H9 (cell line): ENCODE data around the gene ZNF846. TPM values are rescaled to one million over a fixed set of nuclear protein-coding genes. Genes with fewer than 3 reads are reported as not detected.

Experiments used
- DNase-seq: peaks from one replicate; pipeline ENCODE4 v3.0.0-alpha.2; 2017
- H2AFZ ChIP-seq: one replicate; pipeline ENCODE4 v1.6.1; 2013; ENCODE audit warnings: mild to moderate bottlenecking, low read length, control low read depth, moderate library complexity
- H2AK5ac ChIP-seq: 2 replicates; pipeline ENCODE4 v1.6.1; 2013; ENCODE audit warnings: low read length, control low read depth, mixed read lengths; ENCODE audit not compliant: insufficient read length
- H2BK120ac ChIP-seq: one replicate; pipeline ENCODE4 v1.6.1; 2013; ENCODE audit warnings: low read depth, mild to moderate bottlenecking, low read length, control low read depth, inconsistent platforms; ENCODE audit not compliant: poor library complexity, severe bottlenecking
- H2BK12ac ChIP-seq: 2 replicates; pipeline ENCODE4 v1.6.1; 2013; ENCODE audit warnings: low read length, control low read depth, mixed read lengths, low read depth; ENCODE audit not compliant: insufficient read length
- H2BK15ac ChIP-seq: 2 replicates; pipeline ENCODE4 v1.6.1; 2013; ENCODE audit warnings: low read depth, low read length, control low read depth
- H2BK20ac ChIP-seq: one replicate; pipeline ENCODE4 v1.6.1; 2013; ENCODE audit warnings: low read depth, mild to moderate bottlenecking, low read length, control low read depth, inconsistent platforms; ENCODE audit not compliant: poor library complexity, severe bottlenecking
- H2BK5ac ChIP-seq: 2 replicates; pipeline ENCODE4 v1.6.1; 2013; ENCODE audit warnings: low read length, control low read depth, mixed read lengths; ENCODE audit not compliant: insufficient read length
- H3K14ac ChIP-seq: 2 replicates; pipeline ENCODE4 v1.6.1; 2013; ENCODE audit warnings: low read length, control low read depth; ENCODE audit not compliant: insufficient read depth
- H3K18ac ChIP-seq: 2 replicates; pipeline ENCODE4 v1.6.1; 2013; ENCODE audit warnings: low read depth, mild to moderate bottlenecking, mixed read lengths, low read length, control low read depth; ENCODE audit not compliant: insufficient read length
- H3K23ac ChIP-seq: 2 replicates; pipeline ENCODE4 v1.6.1; 2013; ENCODE audit warnings: low read length, control low read depth, mixed read lengths, low read depth; ENCODE audit not compliant: insufficient read length
- H3K23me2 ChIP-seq: 2 replicates; pipeline ENCODE4 v1.6.1; 2013; ENCODE audit warnings: low read depth, mild to moderate bottlenecking, mixed read lengths, low read length, control low read depth; ENCODE audit not compliant: insufficient read length, poor library complexity, severe bottlenecking
- H3K27ac ChIP-seq: 2 replicates; pipeline ENCODE4 v1.5.1; 2013; ENCODE audit warnings: low read length, control low read depth, mixed read lengths, low read depth; ENCODE audit not compliant: insufficient read length
- H3K27me3 ChIP-seq: 2 replicates; pipeline ENCODE4 v1.6.1; 2013; ENCODE audit warnings: low read length, control low read depth, inconsistent platforms; ENCODE audit not compliant: insufficient read depth
- H3K4ac ChIP-seq: 2 replicates; pipeline ENCODE4 v1.6.1; 2013; ENCODE audit warnings: low read depth, mild to moderate bottlenecking, control low read depth, inconsistent platforms, low read length, moderate library complexity
- H3K4me1 ChIP-seq: 2 replicates; pipeline ENCODE4 v1.6.1; 2013; ENCODE audit warnings: low read length, control low read depth, inconsistent platforms; ENCODE audit not compliant: insufficient read depth
- H3K4me2 ChIP-seq: 2 replicates; pipeline ENCODE4 v1.6.1; 2013; ENCODE audit warnings: low read length, control low read depth, mixed read lengths; ENCODE audit not compliant: insufficient read length, insufficient read depth
- H3K56ac ChIP-seq: 2 replicates; pipeline ENCODE4 v1.6.1; 2013; ENCODE audit warnings: low read depth, mild to moderate bottlenecking, mixed read lengths, low read length, control low read depth; ENCODE audit not compliant: insufficient read length
- H3K79me1 ChIP-seq: 2 replicates; pipeline ENCODE4 v1.6.1; 2013; ENCODE audit warnings: low read depth, mild to moderate bottlenecking, moderate library complexity, low read length, control low read depth, inconsistent platforms; ENCODE audit not compliant: insufficient read depth, poor library complexity, severe bottlenecking
- H3K79me2 ChIP-seq: 2 replicates; pipeline ENCODE4 v1.6.1; 2013; ENCODE audit warnings: low read length, control low read depth, inconsistent platforms; ENCODE audit not compliant: insufficient read depth
- H3K9ac ChIP-seq: 2 replicates; pipeline ENCODE4 v1.6.1; 2013; ENCODE audit warnings: low read length, control low read depth, mixed read lengths; ENCODE audit not compliant: insufficient read length; ENCODE audit errors: extremely low read depth
- H3K9me3 ChIP-seq: one replicate; pipeline ENCODE4 v1.6.1; 2013; ENCODE audit warnings: low read depth, low read length, inconsistent platforms; ENCODE audit not compliant: control insufficient read depth
- H3T11ph ChIP-seq: one replicate; pipeline ENCODE4 v1.6.1; 2013; ENCODE audit warnings: mild to moderate bottlenecking, low read length, control low read depth, inconsistent platforms
- H4K20me1 ChIP-seq: one replicate; pipeline ENCODE4 v1.6.1; 2013; ENCODE audit not compliant: control insufficient read depth, insufficient read length, insufficient read depth
- H4K5ac ChIP-seq: 2 replicates; pipeline ENCODE4 v1.6.1; 2013; ENCODE audit warnings: low read depth, mild to moderate bottlenecking, mixed read lengths, low read length, control low read depth; ENCODE audit not compliant: insufficient read length
- H4K8ac ChIP-seq: replicated peaks from 2 replicates; pipeline ENCODE4 v1.6.1; 2013; ENCODE audit warnings: low read length, control low read depth, mixed read lengths, low read depth; ENCODE audit not compliant: insufficient read length
- H4K91ac ChIP-seq: 2 replicates; pipeline ENCODE4 v1.6.1; 2013; ENCODE audit warnings: low read depth, mild to moderate bottlenecking, moderate library complexity, mixed read lengths, low read length, control low read depth; ENCODE audit not compliant: insufficient read length
- H3K27ac Mint-ChIP-seq, 3 experiments: 2 replicates in 2 of 3; 3 replicates in 1 of 3; pipeline ENCODE4 v1.8.0; 2020 to 2021; ENCODE audit warnings: mixed read lengths in 3 of 3, mild to moderate bottlenecking in 1 of 3, moderate library complexity in 1 of 3
- H3K27me3 Mint-ChIP-seq: 2 replicates; pipeline ENCODE4 v1.8.0; 2021; ENCODE audit warnings: low read depth, mild to moderate bottlenecking, moderate library complexity, mixed read lengths
- H3K36me3 Mint-ChIP-seq, 3 experiments: 2 replicates in 2 of 3; 3 replicates in 1 of 3; pipeline ENCODE4 v1.8.0; 2020 to 2021; ENCODE audit warnings: low read depth in 3 of 3, mixed read lengths in 3 of 3; ENCODE audit not compliant: insufficient read depth in 1 of 3
- H3K4me1 Mint-ChIP-seq, 2 experiments: 2 replicates each; pipeline ENCODE4 v1.8.0; 2020; ENCODE audit warnings: mixed read lengths in 2 of 2
- H3K4me3 Mint-ChIP-seq, 2 experiments: 2 replicates in 1 of 2; 3 replicates in 1 of 2; pipeline ENCODE4 v1.8.0; 2020 to 2021; ENCODE audit warnings: mild to moderate bottlenecking in 2 of 2, mixed read lengths in 2 of 2, moderate library complexity in 1 of 2
- H3K9me3 Mint-ChIP-seq, 2 experiments: 2 replicates in 1 of 2; 3 replicates in 1 of 2; pipeline ENCODE4 v1.8.0; 2020; ENCODE audit warnings: mild to moderate bottlenecking in 2 of 2, mixed read lengths in 2 of 2, moderate library complexity in 1 of 2
- WGBS: extraction: QIAGEN DNeasy Blood & Tissue Kit; methylation state at CpG from one replicate; pipeline ENCODE4 v1.1.7; 2013; ENCODE audit warnings: missing lambda C conversion rate, low lambda C conversion rate, mixed read lengths; ENCODE audit not compliant: insufficient read length; ENCODE audit errors: extremely low coverage; 5-methylcytosine and 5-hydroxymethylcytosine counted together
- total RNA-seq: library from RNA; stranded (reverse); gene quantifications from 2 replicates; pipeline ENCODE4 v1.2.1, GENCODE V29; 2021
- TF ChIP-seq, protein P1 (sequence below): fragments of 200-600 bp; sonication (generic); conservative IDR thresholded peaks from 3 replicates; pipeline ENCODE4 v1.8.0; 2021; ENCODE audit warnings: antibody characterized with exemption, mild to moderate bottlenecking

The ZNF846 gene
- total RNA-seq, 1 experiment from 2014 or later, result 9.2 TPM

DNA sequence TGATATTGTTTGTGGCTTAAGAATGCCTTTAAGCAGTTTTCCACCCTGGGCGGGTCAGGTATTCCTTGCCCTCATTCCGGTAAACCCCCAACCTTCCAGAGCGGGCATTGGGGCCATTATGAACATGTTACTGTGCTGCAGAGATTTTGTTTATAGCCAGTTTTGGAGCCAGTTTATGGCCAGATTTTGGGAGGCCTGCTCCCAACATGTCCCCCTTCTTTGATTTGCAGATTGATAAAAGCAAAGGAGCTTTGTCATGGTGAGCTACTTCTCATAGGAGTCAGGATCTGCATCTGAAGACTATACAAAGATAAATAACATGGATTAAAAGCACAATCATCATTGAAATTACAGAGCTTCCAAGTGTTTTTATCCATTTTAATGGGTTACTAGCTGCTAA lies 56.7 kb downstream of the ZNF846 start:
- Mint-ChIP-seq H3K4me3 (no peak overlapping the region), H3K36me3 (peaks cover 3 to 18% (median 6%) of the 10 kb centered on the region in 3 experiments), H3K9me3 (peaks cover 57 to 72% of the 10 kb centered on the region in 2 experiments), H3K4me1 (no peaks in the 10 kb centered on the region), H3K27ac (no peak overlapping the region), H3K27me3 (peaks cover 4% of the 10 kb centered on the region)
- DNase-seq, result no peak
- no peaks in the 10 kb centered on the region for H3K9me3 ChIP-seq
- H3K4me1 ChIP-seq, result no peaks in the 10 kb centered on the region
- no peak overlapping the region for H2BK120ac ChIP-seq
- no peak overlapping the region for H3K23ac ChIP-seq
- TF ChIP-seq, protein P1, sequence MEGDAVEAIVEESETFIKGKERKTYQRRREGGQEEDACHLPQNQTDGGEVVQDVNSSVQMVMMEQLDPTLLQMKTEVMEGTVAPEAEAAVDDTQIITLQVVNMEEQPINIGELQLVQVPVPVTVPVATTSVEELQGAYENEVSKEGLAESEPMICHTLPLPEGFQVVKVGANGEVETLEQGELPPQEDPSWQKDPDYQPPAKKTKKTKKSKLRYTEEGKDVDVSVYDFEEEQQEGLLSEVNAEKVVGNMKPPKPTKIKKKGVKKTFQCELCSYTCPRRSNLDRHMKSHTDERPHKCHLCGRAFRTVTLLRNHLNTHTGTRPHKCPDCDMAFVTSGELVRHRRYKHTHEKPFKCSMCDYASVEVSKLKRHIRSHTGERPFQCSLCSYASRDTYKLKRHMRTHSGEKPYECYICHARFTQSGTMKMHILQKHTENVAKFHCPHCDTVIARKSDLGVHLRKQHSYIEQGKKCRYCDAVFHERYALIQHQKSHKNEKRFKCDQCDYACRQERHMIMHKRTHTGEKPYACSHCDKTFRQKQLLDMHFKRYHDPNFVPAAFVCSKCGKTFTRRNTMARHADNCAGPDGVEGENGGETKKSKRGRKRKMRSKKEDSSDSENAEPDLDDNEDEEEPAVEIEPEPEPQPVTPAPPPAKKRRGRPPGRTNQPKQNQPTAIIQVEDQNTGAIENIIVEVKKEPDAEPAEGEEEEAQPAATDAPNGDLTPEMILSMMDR, result no peak
- no peak overlapping the region for H2AFZ ChIP-seq
- no peak overlapping the region for H4K8ac ChIP-seq
- no peak overlapping the region for H3K27ac ChIP-seq
- no peak overlapping the region for H3K18ac ChIP-seq
- H3K79me1 ChIP-seq, result no peaks in the 10 kb centered on the region
- no peak overlapping the region for H2BK20ac ChIP-seq
- no peak overlapping the region for H2BK5ac ChIP-seq
- H2BK12ac ChIP-seq, result no peak overlapping the region
- H2BK15ac ChIP-seq, result no peak overlapping the region
- H3K9ac ChIP-seq, result no peak overlapping the region
- H3K4ac ChIP-seq, result no peak overlapping the region
- H3K23me2 ChIP-seq, result no peaks in the 10 kb centered on the region
- no peak overlapping the region for H2AK5ac ChIP-seq
- H3K79me2 ChIP-seq, result no peaks in the 10 kb centered on the region
- no peaks in the 10 kb centered on the region for H4K20me1 ChIP-seq
- no peaks in the 10 kb centered on the region for H3K27me3 ChIP-seq
- no peak overlapping the region for H4K91ac ChIP-seq
- H3K56ac ChIP-seq, result no peak overlapping the region
- no peak overlapping the region for H3K14ac ChIP-seq
- no peak overlapping the region for H3K4me2 ChIP-seq
- no CpG with 5 or more reads among the region's 3 CpGs for WGBS
- H4K5ac ChIP-seq, result no peak overlapping the region
- H3T11ph ChIP-seq, result no peak overlapping the region
